Measurements from ENCODE around the gene RARB. TPM values are rescaled to one million over a fixed set of nuclear protein-coding genes. Genes with fewer than 3 reads are reported as not detected.

The RARB gene
- total and polyA plus RNA-seq, 9 of the 15 experiments (the other 6 are each of a cell fraction or from before 2014, with no cell fraction given), result 0.15 to 1.3 (median 0.27) TPM

- H3K36me3 ChIP-seq (ENCODE audit: control insufficient read depth, insufficient read depth, low read length), result no peaks in the 10 kb centered on the region
These were observed 75.8 kb downstream of the RARB start for GRCh38 chr3:25503898-25504301.

GRCh38 chr3:25505581-25505980 lies 77.5 kb downstream of the RARB start:
- TF ChIP-seq HMG20A (CRISPR knock-in tag; conservative IDR thresholded peaks at IDR 0.05) (no peak), YBX1 (IDR thresholded peaks at IDR 0.05) (no peak), MAFK (IDR thresholded peaks at IDR 0.05; ENCODE audit: low read length) (no peak), ZNF134 (CRISPR knock-in tag; conservative IDR thresholded peaks at IDR 0.05) (no peak), ZNF764 (CRISPR knock-in tag; IDR thresholded peaks at IDR 0.05; ENCODE audit: low read depth) (no peak), POLR3G (IDR thresholded peaks at IDR 0.05; ENCODE audit: extremely low read depth, insufficient read length, insufficient replicate concordance) (no peak), U2AF1 (optimal IDR thresholded peaks at IDR 0.05; ENCODE audit: low read depth, low read length) (no peak)
- Histone ChIP-seq H3K4me1 (replicated peaks in 1 of 2; ENCODE audit: control insufficient read depth in 2 of 2, insufficient read depth in 2 of 2, low read length in 2 of 2) (no peaks in the 10 kb centered on the region), H3K4me3 (no peak overlapping the region), H3K9me1 (ENCODE audit: control insufficient read depth, insufficient read depth, low read length) (no peaks in the 10 kb centered on the region), H3K27ac (ENCODE audit: extremely low read depth, low read depth, low read length) (no peak overlapping the region), H3K9me3 (replicated peaks; ENCODE audit: control insufficient read depth, insufficient read depth, low read depth, low read length) (no peaks in the 10 kb centered on the region), H3K4me2 (ENCODE audit: insufficient read depth, low read length) (no peak overlapping the region), H3K79me2 (ENCODE audit: control insufficient read depth, insufficient read depth, low read length) (no peaks in the 10 kb centered on the region), H2AFZ (ENCODE audit: low read depth, low read length) (no peak overlapping the region), H3K27me3 (ENCODE audit: control insufficient read depth in 2 of 2, insufficient read depth in 2 of 2, low read length in 2 of 2) (peaks cover 0 to 4% of the 10 kb centered on the region in 2 experiments; a peak in 1 of 5 replicates), H4K20me1 (replicated peaks; ENCODE audit: control insufficient read depth, insufficient read depth, low read length) (no peaks in the 10 kb centered on the region), H3K36me3 (ENCODE audit: control insufficient read depth, insufficient read depth, low read length) (no peaks in the 10 kb centered on the region), H3K9ac (ENCODE audit: insufficient read depth in 1 of 2, low read depth in 2 of 2, low read length in 2 of 2) (no peak overlapping the region)
- WGBS (ENCODE audit: insufficient coverage, low coverage, missing lambda C conversion rate), result 4% methylated on average over 4 of the region's 4 CpGs
- no peak for FAIRE-seq
- no peak for ATAC-seq
- intact Hi-C loops (cut with micrococcal nuclease) (no loop called here), in situ Hi-C loops (cut with MboI) (no loop called here)
- DNase-seq (ENCODE audit: extremely low read depth in 1 of 4, low spot score in 3 of 4), result no peak
- POLR2A ChIA-PET, result no interaction called here
- CTCF ChIA-PET (ENCODE audit: low intra/inter-chr PET ratio), result no interaction called here
- BruUV-seq (replicated peaks), result no TSS peak

More at GRCh38 chr3:25503898-25504301, 75.8 kb downstream of the RARB start:
- no peaks in the 10 kb centered on the region for H3K4me1 ChIP-seq (replicated peaks in 1 of 2; ENCODE audit: control insufficient read depth in 2 of 2, insufficient read depth in 2 of 2, low read length in 2 of 2)
- no peak overlapping the region for H3K4me3 ChIP-seq
- in situ Hi-C loops (cut with MboI), result no loop called here
- DNase-seq (ENCODE audit: extremely low read depth in 1 of 4, low spot score in 3 of 4) (no peak), ATAC-seq (no peak; the same call in 2 of the 3 replicates), FAIRE-seq (no peak)
- no peak overlapping the region for H3K27ac ChIP-seq (ENCODE audit: extremely low read depth, low read depth, low read length)
- TF ChIP-seq NRF1 (conservative IDR thresholded peaks at IDR 0.05 in 1 of 2, IDR thresholded peaks at IDR 0.05 in 1 of 2), result 0 out of 4 replicates have a peak, but pooled peaks of 1 of the 2 experiments have one; percentile 12
- TF ChIP-seq ZNF165 (CRISPR knock-in tag; IDR thresholded peaks at IDR 0.05; ENCODE audit: borderline replicate concordance), result no peak
- H2AFZ ChIP-seq (ENCODE audit: low read depth, low read length), result no peak overlapping the region
- ChIA-PET CTCF (ENCODE audit: low intra/inter-chr PET ratio) (no interaction called here), POLR2A (no interaction called here)
- H3K4me2 ChIP-seq (ENCODE audit: insufficient read depth, low read length), result no peak overlapping the region
- H3K9me1 ChIP-seq (ENCODE audit: control insufficient read depth, insufficient read depth, low read length), result no peaks in the 10 kb centered on the region
- no peaks in the 10 kb centered on the region for H3K9me3 ChIP-seq (replicated peaks; ENCODE audit: control insufficient read depth, insufficient read depth, low read depth, low read length)
- 2% methylated on average over 4 of the region's 4 CpGs for WGBS (ENCODE audit: insufficient coverage, low coverage, missing lambda C conversion rate)
- H3K27me3 ChIP-seq (ENCODE audit: control insufficient read depth in 2 of 2, insufficient read depth in 2 of 2, low read length in 2 of 2), result peaks cover 0 to 4% of the 10 kb centered on the region in 2 experiments; a peak in 1 of 5 replicates
- no peaks in the 10 kb centered on the region for H4K20me1 ChIP-seq (replicated peaks; ENCODE audit: control insufficient read depth, insufficient read depth, low read length)
- H3K9ac ChIP-seq (ENCODE audit: insufficient read depth in 1 of 2, low read depth in 2 of 2, low read length in 2 of 2), result no peak overlapping the region
- intact Hi-C loops (cut with micrococcal nuclease), result no loop called here
- H3K79me2 ChIP-seq (ENCODE audit: control insufficient read depth, insufficient read depth, low read length), result no peaks in the 10 kb centered on the region
- BruUV-seq (replicated peaks), result no TSS peak

Measured in K562 (cell line).